Memory B cell (primary cell): ENCODE results near the gene SMIM45.

Experiments used
- ATAC-seq: fragments of 150-1000 bp; cut with Tn5 transposase; 2 replicates; pipeline ENCODE4 v1.10.0; 2021; ENCODE audit warnings: low read depth, mild to moderate bottlenecking, moderate library complexity
- DNase-seq, 2 donors: peaks; one replicate each; pipeline ENCODE4 v3.0.0; 2022; ENCODE audit warnings: low spot score in 2 of 2
- H3K27ac Mint-ChIP-seq: one replicate; pipeline ENCODE4 v1.8.0; 2022; ENCODE audit warnings: mild to moderate bottlenecking, moderate library complexity, mixed read lengths
- H3K27me3 Mint-ChIP-seq: one replicate; pipeline ENCODE4 v1.8.0; 2022; ENCODE audit warnings: mixed read lengths
- H3K36me3 Mint-ChIP-seq: one replicate; pipeline ENCODE4 v1.8.0; 2022; ENCODE audit warnings: mild to moderate bottlenecking, mixed read lengths
- H3K4me1 Mint-ChIP-seq: one replicate; pipeline ENCODE4 v1.8.0; 2022; ENCODE audit warnings: mixed read lengths
- H3K4me3 Mint-ChIP-seq: one replicate; pipeline ENCODE4 v1.8.0; 2022; ENCODE audit warnings: mild to moderate bottlenecking, moderate library complexity, mixed read lengths
- H3K9me3 Mint-ChIP-seq: one replicate; pipeline ENCODE4 v1.8.0; 2022; ENCODE audit warnings: mixed read lengths

SMIM45 gene

GRCh38 chr22:42007922-42008321, 56.0 kb downstream of the SMIM45 start:
- peaks cover 9% of the 10 kb centered on the region for H3K9me3 Mint-ChIP-seq
- DNase-seq (no peak), ATAC-seq (no peak)
- no peak overlapping the region for H3K27ac Mint-ChIP-seq
- H3K4me3 Mint-ChIP-seq, result no peak overlapping the region
- no peaks in the 10 kb centered on the region for H3K4me1 Mint-ChIP-seq
- H3K36me3 Mint-ChIP-seq, result peaks cover 9% of the 10 kb centered on the region
- no peaks in the 10 kb centered on the region for H3K27me3 Mint-ChIP-seq
